ENCODE measurements around the gene PTPRE.

PTPRE gene

DNA sequence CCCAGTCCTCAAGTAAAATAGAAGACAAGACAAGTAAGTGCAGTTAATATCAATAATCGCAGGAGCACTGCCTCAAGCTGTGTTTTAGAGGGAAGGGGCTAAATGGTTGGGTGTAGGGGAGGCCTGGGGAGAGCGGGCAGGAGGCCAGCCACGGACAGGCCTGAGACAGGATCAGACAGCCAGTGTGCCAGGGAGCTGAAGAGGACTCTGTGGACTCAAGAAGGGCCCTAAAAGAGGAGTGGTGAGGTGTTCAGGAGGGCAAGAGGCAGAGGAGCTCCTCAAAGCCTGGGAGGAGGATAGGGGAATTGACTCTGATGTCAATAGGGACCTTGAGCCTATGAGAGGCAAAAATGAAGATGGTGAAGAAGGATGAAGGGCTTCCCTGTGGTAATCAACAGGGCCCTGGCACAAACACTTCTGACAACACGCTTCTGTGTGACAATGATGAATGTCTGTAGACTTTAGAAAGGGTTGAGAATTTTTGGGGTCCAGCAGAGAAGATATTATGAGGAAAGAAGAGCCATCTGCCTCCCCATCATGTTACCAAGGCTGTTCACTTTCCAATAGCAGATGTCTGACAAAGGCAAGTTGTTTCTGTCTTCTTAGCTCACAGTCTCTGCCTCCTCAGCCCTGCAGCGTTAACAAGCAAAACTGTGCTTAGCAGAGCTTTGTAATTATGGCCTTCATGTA lies 2.4 kb upstream of the PTPRE start:
- TF ChIP-seq ZC3H10 (CRISPR knock-in tag; IDR thresholded peaks at IDR 0.05) = no peak
- TF ChIP-seq ARNTL (CRISPR knock-in tag; IDR thresholded peaks at IDR 0.05; ENCODE audit: borderline replicate concordance, low read depth) = no peak
- TF ChIP-seq, protein P1, sequence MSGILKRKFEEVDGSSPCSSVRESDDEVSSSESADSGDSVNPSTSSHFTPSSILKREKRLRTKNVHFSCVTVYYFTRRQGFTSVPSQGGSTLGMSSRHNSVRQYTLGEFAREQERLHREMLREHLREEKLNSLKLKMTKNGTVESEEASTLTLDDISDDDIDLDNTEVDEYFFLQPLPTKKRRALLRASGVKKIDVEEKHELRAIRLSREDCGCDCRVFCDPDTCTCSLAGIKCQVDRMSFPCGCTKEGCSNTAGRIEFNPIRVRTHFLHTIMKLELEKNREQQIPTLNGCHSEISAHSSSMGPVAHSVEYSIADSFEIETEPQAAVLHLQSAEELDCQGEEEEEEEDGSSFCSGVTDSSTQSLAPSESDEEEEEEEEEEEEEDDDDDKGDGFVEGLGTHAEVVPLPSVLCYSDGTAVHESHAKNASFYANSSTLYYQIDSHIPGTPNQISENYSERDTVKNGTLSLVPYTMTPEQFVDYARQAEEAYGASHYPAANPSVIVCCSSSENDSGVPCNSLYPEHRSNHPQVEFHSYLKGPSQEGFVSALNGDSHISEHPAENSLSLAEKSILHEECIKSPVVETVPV (CRISPR knock-in tag; IDR thresholded peaks at IDR 0.05) = no peak
- TF ChIP-seq TOX (CRISPR knock-in tag; IDR thresholded peaks at IDR 0.05; ENCODE audit: borderline replicate concordance) = no peak
- no peak for ATAC-seq

DNA sequence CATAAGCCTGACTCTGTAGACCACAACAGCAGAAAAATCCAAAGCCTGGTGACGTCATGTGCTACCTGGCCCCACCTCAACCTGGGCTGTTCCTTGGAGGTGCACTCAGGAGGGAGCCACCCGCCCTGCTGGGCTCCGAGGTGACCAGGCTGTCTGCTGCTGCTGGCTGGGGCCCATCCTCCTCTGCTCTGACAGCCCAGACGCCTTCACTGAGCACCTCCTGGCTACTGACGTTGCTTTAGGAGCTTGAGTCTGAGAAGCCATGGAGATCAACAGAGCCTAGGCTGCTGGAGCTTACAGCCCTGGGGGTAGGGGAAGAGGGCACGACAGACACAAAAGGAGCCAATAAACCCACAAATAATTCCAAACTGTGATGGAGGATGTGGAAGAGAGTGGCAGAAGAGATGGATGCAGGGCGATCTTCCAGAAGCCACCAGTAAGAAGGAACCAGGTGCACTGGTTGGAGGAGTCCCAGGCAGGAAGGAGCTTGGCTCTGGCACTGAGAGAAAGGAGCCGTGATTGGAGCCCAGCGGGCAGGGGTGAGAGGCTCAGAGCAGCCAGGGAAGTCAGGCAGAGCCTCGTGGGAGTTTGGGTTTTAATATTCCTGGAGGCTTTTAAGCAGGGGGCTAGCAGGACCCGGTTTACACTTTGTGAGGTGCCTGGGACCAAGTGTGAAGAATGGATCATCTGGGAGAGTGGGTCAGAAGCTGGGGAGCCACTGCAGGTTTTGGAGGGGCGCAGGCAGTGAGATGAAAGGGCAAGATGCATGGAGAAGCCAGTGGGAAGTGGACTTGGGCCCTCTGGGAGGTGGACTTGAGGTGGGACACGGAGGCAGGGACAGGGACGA lies 1.7 kb upstream of the PTPRE start:
- TF ChIP-seq GLIS3 (CRISPR knock-in tag; IDR thresholded peaks at IDR 0.05) (no peak), ESRRG (CRISPR knock-in tag; IDR thresholded peaks at IDR 0.05) (no peak), OSR1 (CRISPR knock-in tag; IDR thresholded peaks at IDR 0.05) (no peak), ZNF565 (CRISPR knock-in tag; conservative IDR thresholded peaks at IDR 0.05; ENCODE audit: low read depth) (no peak), BACH2 (CRISPR knock-in tag; IDR thresholded peaks at IDR 0.05; ENCODE audit: borderline replicate concordance) (no peak), ZNF8 (CRISPR knock-in tag; IDR thresholded peaks at IDR 0.05) (no peak), RARB (CRISPR knock-in tag; IDR thresholded peaks at IDR 0.05) (no peak), ZFP30 (CRISPR knock-in tag; IDR thresholded peaks at IDR 0.05) (no peak), ZFP3 (CRISPR knock-in tag; IDR thresholded peaks at IDR 0.05) (no peak), CSDC2 (CRISPR knock-in tag; IDR thresholded peaks at IDR 0.05) (no peak), TOX (CRISPR knock-in tag; IDR thresholded peaks at IDR 0.05; ENCODE audit: borderline replicate concordance) (no peak)
- TF ChIP-seq, protein P2, sequence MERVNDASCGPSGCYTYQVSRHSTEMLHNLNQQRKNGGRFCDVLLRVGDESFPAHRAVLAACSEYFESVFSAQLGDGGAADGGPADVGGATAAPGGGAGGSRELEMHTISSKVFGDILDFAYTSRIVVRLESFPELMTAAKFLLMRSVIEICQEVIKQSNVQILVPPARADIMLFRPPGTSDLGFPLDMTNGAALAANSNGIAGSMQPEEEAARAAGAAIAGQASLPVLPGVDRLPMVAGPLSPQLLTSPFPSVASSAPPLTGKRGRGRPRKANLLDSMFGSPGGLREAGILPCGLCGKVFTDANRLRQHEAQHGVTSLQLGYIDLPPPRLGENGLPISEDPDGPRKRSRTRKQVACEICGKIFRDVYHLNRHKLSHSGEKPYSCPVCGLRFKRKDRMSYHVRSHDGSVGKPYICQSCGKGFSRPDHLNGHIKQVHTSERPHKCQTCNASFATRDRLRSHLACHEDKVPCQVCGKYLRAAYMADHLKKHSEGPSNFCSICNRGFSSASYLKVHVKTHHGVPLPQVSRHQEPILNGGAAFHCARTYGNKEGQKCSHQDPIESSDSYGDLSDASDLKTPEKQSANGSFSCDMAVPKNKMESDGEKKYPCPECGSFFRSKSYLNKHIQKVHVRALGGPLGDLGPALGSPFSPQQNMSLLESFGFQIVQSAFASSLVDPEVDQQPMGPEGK (CRISPR knock-in tag; IDR thresholded peaks at IDR 0.05; ENCODE audit: borderline replicate concordance) = no peak
- TF ChIP-seq, protein P3, sequence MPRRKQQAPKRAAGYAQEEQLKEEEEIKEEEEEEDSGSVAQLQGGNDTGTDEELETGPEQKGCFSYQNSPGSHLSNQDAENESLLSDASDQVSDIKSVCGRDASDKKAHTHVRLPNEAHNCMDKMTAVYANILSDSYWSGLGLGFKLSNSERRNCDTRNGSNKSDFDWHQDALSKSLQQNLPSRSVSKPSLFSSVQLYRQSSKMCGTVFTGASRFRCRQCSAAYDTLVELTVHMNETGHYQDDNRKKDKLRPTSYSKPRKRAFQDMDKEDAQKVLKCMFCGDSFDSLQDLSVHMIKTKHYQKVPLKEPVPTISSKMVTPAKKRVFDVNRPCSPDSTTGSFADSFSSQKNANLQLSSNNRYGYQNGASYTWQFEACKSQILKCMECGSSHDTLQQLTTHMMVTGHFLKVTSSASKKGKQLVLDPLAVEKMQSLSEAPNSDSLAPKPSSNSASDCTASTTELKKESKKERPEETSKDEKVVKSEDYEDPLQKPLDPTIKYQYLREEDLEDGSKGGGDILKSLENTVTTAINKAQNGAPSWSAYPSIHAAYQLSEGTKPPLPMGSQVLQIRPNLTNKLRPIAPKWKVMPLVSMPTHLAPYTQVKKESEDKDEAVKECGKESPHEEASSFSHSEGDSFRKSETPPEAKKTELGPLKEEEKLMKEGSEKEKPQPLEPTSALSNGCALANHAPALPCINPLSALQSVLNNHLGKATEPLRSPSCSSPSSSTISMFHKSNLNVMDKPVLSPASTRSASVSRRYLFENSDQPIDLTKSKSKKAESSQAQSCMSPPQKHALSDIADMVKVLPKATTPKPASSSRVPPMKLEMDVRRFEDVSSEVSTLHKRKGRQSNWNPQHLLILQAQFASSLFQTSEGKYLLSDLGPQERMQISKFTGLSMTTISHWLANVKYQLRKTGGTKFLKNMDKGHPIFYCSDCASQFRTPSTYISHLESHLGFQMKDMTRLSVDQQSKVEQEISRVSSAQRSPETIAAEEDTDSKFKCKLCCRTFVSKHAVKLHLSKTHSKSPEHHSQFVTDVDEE (CRISPR knock-in tag; IDR thresholded peaks at IDR 0.05) = no peak
- TF ChIP-seq, protein P1 (CRISPR knock-in tag; IDR thresholded peaks at IDR 0.05) = no peak
- TF ChIP-seq, protein P4, sequence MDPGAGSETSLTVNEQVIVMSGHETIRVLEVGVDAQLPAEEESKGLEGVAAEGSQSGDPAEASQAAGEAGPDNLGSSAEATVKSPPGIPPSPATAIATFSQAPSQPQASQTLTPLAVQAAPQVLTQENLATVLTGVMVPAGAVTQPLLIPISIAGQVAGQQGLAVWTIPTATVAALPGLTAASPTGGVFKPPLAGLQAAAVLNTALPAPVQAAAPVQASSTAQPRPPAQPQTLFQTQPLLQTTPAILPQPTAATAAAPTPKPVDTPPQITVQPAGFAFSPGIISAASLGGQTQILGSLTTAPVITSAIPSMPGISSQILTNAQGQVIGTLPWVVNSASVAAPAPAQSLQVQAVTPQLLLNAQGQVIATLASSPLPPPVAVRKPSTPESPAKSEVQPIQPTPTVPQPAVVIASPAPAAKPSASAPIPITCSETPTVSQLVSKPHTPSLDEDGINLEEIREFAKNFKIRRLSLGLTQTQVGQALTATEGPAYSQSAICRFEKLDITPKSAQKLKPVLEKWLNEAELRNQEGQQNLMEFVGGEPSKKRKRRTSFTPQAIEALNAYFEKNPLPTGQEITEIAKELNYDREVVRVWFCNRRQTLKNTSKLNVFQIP (CRISPR knock-in tag; IDR thresholded peaks at IDR 0.05; ENCODE audit: borderline replicate concordance, low read depth) = no peak
- no peak for ATAC-seq

DNA sequence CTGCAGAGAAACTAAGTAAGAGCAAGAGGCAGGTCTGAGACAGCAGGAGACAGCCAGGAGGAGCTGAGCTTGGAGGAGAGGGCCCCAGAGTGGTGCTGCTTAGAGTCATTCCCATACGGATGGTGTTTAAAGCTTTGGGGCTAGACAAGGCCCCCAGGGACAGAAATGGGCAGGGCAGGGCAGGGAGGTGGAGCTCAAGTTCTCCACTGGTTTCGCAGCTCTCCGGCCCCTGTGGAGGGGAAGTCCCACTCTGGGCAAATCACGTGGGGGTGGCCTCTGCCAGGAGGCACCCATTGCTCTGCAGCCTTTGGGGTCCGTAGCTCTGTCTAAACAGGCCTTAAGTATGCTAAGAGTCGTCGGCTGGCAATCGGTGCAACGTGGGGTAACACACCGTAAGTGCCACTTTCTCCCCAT lies 1.0 kb upstream of the PTPRE start:
- no peak for TF ChIP-seq GLIS3 (CRISPR knock-in tag; IDR thresholded peaks at IDR 0.05)
- no peak for TF ChIP-seq ZNF70 (CRISPR knock-in tag; IDR thresholded peaks at IDR 0.05)
- TF ChIP-seq ZC3H10 (CRISPR knock-in tag; IDR thresholded peaks at IDR 0.05) = no peak
- no peak for TF ChIP-seq ARNTL (CRISPR knock-in tag; IDR thresholded peaks at IDR 0.05; ENCODE audit: borderline replicate concordance, low read depth)
- TF ChIP-seq ZNF8 (CRISPR knock-in tag; IDR thresholded peaks at IDR 0.05) = no peak
- TF ChIP-seq, protein P4 (CRISPR knock-in tag; IDR thresholded peaks at IDR 0.05; ENCODE audit: borderline replicate concordance, low read depth) = no peak
- TF ChIP-seq, protein P2 (CRISPR knock-in tag; IDR thresholded peaks at IDR 0.05; ENCODE audit: borderline replicate concordance) = no peak
- TF ChIP-seq, protein P5, sequence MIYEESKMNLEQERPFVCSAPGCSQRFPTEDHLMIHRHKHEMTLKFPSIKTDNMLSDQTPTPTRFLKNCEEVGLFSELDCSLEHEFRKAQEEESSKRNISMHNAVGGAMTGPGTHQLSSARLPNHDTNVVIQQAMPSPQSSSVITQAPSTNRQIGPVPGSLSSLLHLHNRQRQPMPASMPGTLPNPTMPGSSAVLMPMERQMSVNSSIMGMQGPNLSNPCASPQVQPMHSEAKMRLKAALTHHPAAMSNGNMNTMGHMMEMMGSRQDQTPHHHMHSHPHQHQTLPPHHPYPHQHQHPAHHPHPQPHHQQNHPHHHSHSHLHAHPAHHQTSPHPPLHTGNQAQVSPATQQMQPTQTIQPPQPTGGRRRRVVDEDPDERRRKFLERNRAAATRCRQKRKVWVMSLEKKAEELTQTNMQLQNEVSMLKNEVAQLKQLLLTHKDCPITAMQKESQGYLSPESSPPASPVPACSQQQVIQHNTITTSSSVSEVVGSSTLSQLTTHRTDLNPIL (CRISPR knock-in tag; IDR thresholded peaks at IDR 0.05; ENCODE audit: low read depth) = no peak
- no peak for ATAC-seq

Measured in SK-N-SH treated with all-trans-retinoic acid at 6 μM for 48 hours (cell line).